HEK293 (cell line): ENCODE data around the gene PLEKHG2.

Experiments used
- CTCF ChIA-PET: fragments of 350-600 bp; formaldehyde crosslinking; extraction: SDS; loops from one replicate; lab custom pipeline; 2021; ENCODE audit warnings: antibody characterized with exemption; lab: Yijun Ruan, JAX
- POLR2A ChIA-PET: fragments of 300-600 bp; formaldehyde crosslinking; extraction: SDS; loops from one replicate; lab custom pipeline; 2020; ENCODE audit warnings: antibody characterized with exemption, inconsistent platforms; lab: Yijun Ruan, JAX
- H3K27ac ChIP-seq: fragments of 200-500 bp; sonication (Bioruptor generic); 2 replicates; pipeline ENCODE4 v1.5.1; 2014; ENCODE audit warnings: low read depth, low read length, control low read depth, inconsistent platforms; ENCODE audit errors: extremely low read depth
- H3K36me3 ChIP-seq, 2 experiments: fragments of 200-500 bp in 1 of 2; sonication (Bioruptor generic) in 1 of 2; 1 replicate in 1 of 2; 2 replicates in 1 of 2; pipeline ENCODE4 v1.5.1; 2014 to 2017; ENCODE audit warnings: inconsistent platforms in 2 of 2, low read length in 2 of 2; ENCODE audit not compliant: control insufficient read depth in 2 of 2, insufficient read depth in 1 of 2
- H3K4me1 ChIP-seq: fragments of 200-500 bp; sonication (Bioruptor generic); 2 replicates; pipeline ENCODE4 v1.5.1; 2014; ENCODE audit warnings: mild to moderate bottlenecking, low read length, inconsistent platforms; ENCODE audit not compliant: control insufficient read depth, insufficient read depth
- H3K4me3 ChIP-seq: 2 replicates; pipeline ENCODE4 v1.5.1; 2011; ENCODE audit warnings: low read depth, mild to moderate bottlenecking, control low read depth, low read length, moderate library complexity
- H3K9me3 ChIP-seq: fragments of 200-500 bp; sonication (Bioruptor generic); 2 replicates; pipeline ENCODE4 v1.5.1; 2014; ENCODE audit warnings: low read depth, low read length, inconsistent platforms; ENCODE audit not compliant: control insufficient read depth, insufficient read depth
- GLIS2 ChIP-seq: fragments of 450-650 bp; formaldehyde crosslinking; IDR thresholded peaks from 2 replicates; pipeline ENCODE4 v1.5.1; 2016; ENCODE audit warnings: missing biosample characterization, missing genetic modification characterization
- HOXD13 ChIP-seq: sonication (generic); formaldehyde crosslinking; IDR thresholded peaks from 2 replicates; pipeline ENCODE4 v1.8.0; 2022; ENCODE audit warnings: missing genetic modification reagents, borderline replicate concordance
- IKZF3 ChIP-seq: fragments of 450-650 bp; IDR thresholded peaks from 2 replicates; pipeline ENCODE4 v1.5.0; 2018; ENCODE audit warnings: missing biosample characterization, mild to moderate bottlenecking, missing genetic modification characterization, moderate library complexity
- MZF1 ChIP-seq: fragments of 450-650 bp; formaldehyde crosslinking; IDR thresholded peaks from 2 replicates; pipeline ENCODE4 v1.5.1; 2017; ENCODE audit warnings: missing biosample characterization, missing genetic modification characterization, borderline replicate concordance
- RBAK ChIP-seq: fragments of 450-650 bp; formaldehyde crosslinking; IDR thresholded peaks from 2 replicates; pipeline ENCODE4 v1.5.1; 2016; ENCODE audit warnings: missing biosample characterization, missing genetic modification characterization
- REPIN1 ChIP-seq: fragments of 450-650 bp; formaldehyde crosslinking; IDR thresholded peaks from 2 replicates; pipeline ENCODE4 v1.5.1; 2017; ENCODE audit warnings: missing biosample characterization, missing genetic modification characterization, low read depth
- ZBTB6 ChIP-seq: fragments of 450-650 bp; formaldehyde crosslinking; IDR thresholded peaks from 2 replicates; pipeline ENCODE4 v1.5.1; 2017; ENCODE audit warnings: missing biosample characterization, missing genetic modification characterization
- ZNF114 ChIP-seq: fragments of 450-650 bp; formaldehyde crosslinking; IDR thresholded peaks from 2 replicates; pipeline ENCODE4 v1.5.0; 2017; ENCODE audit warnings: missing biosample characterization, missing genetic modification characterization
- ZNF148 ChIP-seq: fragments of 450-650 bp; formaldehyde crosslinking; IDR thresholded peaks from 2 replicates; pipeline ENCODE4 v1.5.0; 2017; ENCODE audit warnings: missing biosample characterization, missing genetic modification characterization, borderline replicate concordance
- ZNF169 ChIP-seq: fragments of 450-650 bp; formaldehyde crosslinking; IDR thresholded peaks from 2 replicates; pipeline ENCODE4 v1.5.1; 2016; ENCODE audit warnings: missing biosample characterization, missing genetic modification characterization
- ZNF223 ChIP-seq: fragments of 450-650 bp; formaldehyde crosslinking; IDR thresholded peaks from 2 replicates; pipeline ENCODE4 v1.5.1; 2016; ENCODE audit warnings: missing biosample characterization, missing genetic modification characterization
- ZNF280C ChIP-seq: fragments of 450-650 bp; formaldehyde crosslinking; IDR thresholded peaks from 2 replicates; pipeline ENCODE4 v1.5.1; 2016; ENCODE audit warnings: missing biosample characterization, missing genetic modification characterization
- ZNF37A ChIP-seq: fragments of 450-650 bp; IDR thresholded peaks from 2 replicates; pipeline ENCODE4 v1.5.1; 2018; ENCODE audit warnings: missing biosample characterization, missing genetic modification characterization
- ZNF416 ChIP-seq: fragments of 450-650 bp; formaldehyde crosslinking; IDR thresholded peaks from 2 replicates; pipeline ENCODE4 v1.5.1; 2016; ENCODE audit warnings: missing biosample characterization, missing genetic modification characterization
- ZNF544 ChIP-seq: fragments of 450-650 bp; formaldehyde crosslinking; IDR thresholded peaks from 2 replicates; pipeline ENCODE4 v1.5.0; 2017; ENCODE audit warnings: missing biosample characterization, missing genetic modification characterization
- ZNF600 ChIP-seq: fragments of 450-650 bp; formaldehyde crosslinking; IDR thresholded peaks from 2 replicates; pipeline ENCODE4 v1.5.1; 2016; ENCODE audit warnings: missing biosample characterization, missing genetic modification characterization
- ZNF692 ChIP-seq: fragments of 450-650 bp; formaldehyde crosslinking; IDR thresholded peaks from 2 replicates; pipeline ENCODE4 v1.5.1; 2016; ENCODE audit warnings: missing biosample characterization, missing genetic modification characterization
- ZNF76 ChIP-seq: fragments of 450-650 bp; formaldehyde crosslinking; IDR thresholded peaks from 2 replicates; pipeline ENCODE4; 2016; ENCODE audit warnings: low read depth, missing biosample characterization, missing genetic modification characterization, borderline replicate concordance
- ZNF777 ChIP-seq: fragments of 450-650 bp; formaldehyde crosslinking; IDR thresholded peaks from 2 replicates; pipeline ENCODE4 v1.5.1; 2017; ENCODE audit warnings: missing biosample characterization, missing genetic modification characterization, borderline replicate concordance
- ZNF843 ChIP-seq: fragments of 450-650 bp; formaldehyde crosslinking; IDR thresholded peaks from 2 replicates; pipeline ENCODE4 v1.5.1; 2016; ENCODE audit warnings: missing biosample characterization, missing genetic modification characterization

The PLEKHG2 gene

GRCh38 chr19:39420769-39421168 is 8.3 kb downstream of the PLEKHG2 start:
- ChIA-PET CTCF (interaction anchor here (0.6 to 1.5 kb wide), 5 partner anchors 9 to 83 kb away, joined by 3 to 4 read pairs (median 3); no protein-coding TSS in a partner anchor), POLR2A (interaction anchor here (0.5 to 13.3 kb wide), 8 partner anchors 8 to 402 kb away, joined by 3 to 255 read pairs (median 5); partner anchors contain the start of genes PLEKHG2, RPS16 and SUPT5H)
- peaks cover 74 to 83% of the 10 kb centered on the region in 2 experiments for H3K36me3 ChIP-seq

GRCh38 chr19:39422020-39422419 is 9.6 kb downstream of the PLEKHG2 start:
- H3K9me3 ChIP-seq = no peaks in the 10 kb centered on the region
- CTCF ChIA-PET = interaction anchor here (0.6 to 1.3 kb wide), 5 partner anchors 19 to 819 kb away, joined by 3 to 5 read pairs (median 4); no protein-coding TSS in a partner anchor
- H3K27ac ChIP-seq = no peak overlapping the region
- TF ChIP-seq GLIS2 (peak; percentile 63; the same call in 1 of the 2 replicates), ZNF148 (tag by site-specific recombination) (no peak)
- no peak overlapping the region for H3K4me3 ChIP-seq
- POLR2A ChIA-PET = interaction anchor here (2.3 to 13.3 kb wide), 3 partner anchors 10 to 14 kb away, joined by 5 to 255 read pairs (median 19); partner anchors contain the start of genes PLEKHG2 and RPS16
- H3K36me3 ChIP-seq = peaks cover 69 to 75% of the 10 kb centered on the region in 2 experiments
- no peaks in the 10 kb centered on the region for H3K4me1 ChIP-seq

More at GRCh38 chr19:39420769-39421168, 8.3 kb downstream of the PLEKHG2 start:
- Histone ChIP-seq H3K9me3 (no peaks in the 10 kb centered on the region), H3K27ac (no peak overlapping the region), H3K4me1 (no peaks in the 10 kb centered on the region), H3K4me3 (no peak overlapping the region)
- TF ChIP-seq ZNF692 (tag by site-specific recombination) = no peak
- TF ChIP-seq ZNF777 = no peak
- TF ChIP-seq ZNF114 (tag by site-specific recombination) = no peak
- TF ChIP-seq MZF1 (tag by site-specific recombination) = no peak
- no peak for TF ChIP-seq ZNF416 (tag by site-specific recombination)
- TF ChIP-seq ZBTB6 (tag by site-specific recombination) = 0 out of 2 replicates have a peak, but pooled peaks have one; percentile 5
- TF ChIP-seq ZNF169 = no peak
- no peak for TF ChIP-seq ZNF37A
- no peak for TF ChIP-seq ZNF76 (tag by site-specific recombination)
- TF ChIP-seq ZNF223 (tag by site-specific recombination) = 0 out of 2 replicates have a peak, but pooled peaks have one; percentile 59

GRCh38 chr19:39423258-39424086 is 11.0 kb downstream of the PLEKHG2 start:
- peak overlapping the region; percentile 47; the same call in 1 of the 2 replicates for H3K27ac ChIP-seq
- no peak overlapping the region for H3K4me3 ChIP-seq
- H3K36me3 ChIP-seq = peaks cover 58 to 62% of the 10 kb centered on the region in 2 experiments
- POLR2A ChIA-PET = interaction anchor here (0.6 to 13.3 kb wide), 3 partner anchors 10 to 17 kb away, joined by 3 to 255 read pairs (median 11); partner anchors contain the start of gene RPS16
- H3K4me1 ChIP-seq = no peaks in the 10 kb centered on the region; the same call in 1 of the 2 replicates
- CTCF ChIA-PET = interaction anchor here (0.6 to 1.2 kb wide), 5 partner anchors 9 to 313 kb away, joined by 3 to 5 read pairs (median 3); no protein-coding TSS in a partner anchor
- H3K9me3 ChIP-seq = no peaks in the 10 kb centered on the region
- no peak for TF ChIP-seq RBAK (tag by site-specific recombination)
- no peak for TF ChIP-seq REPIN1 (tag by site-specific recombination)
- no peak for TF ChIP-seq HOXD13 (CRISPR knock-in tag)
- no peak for TF ChIP-seq ZNF544
- TF ChIP-seq ZNF843 = no peak
- no peak for TF ChIP-seq ZNF280C (tag by site-specific recombination)
- TF ChIP-seq ZNF600 (tag by site-specific recombination) = peak; percentile 76
- TF ChIP-seq IKZF3 (tag by site-specific recombination) = peak; percentile 7; the same call in 1 of the 2 replicates
